Measurements from ENCODE around the gene CFDP1. TPM values are rescaled to one million over a fixed set of nuclear protein-coding genes. Genes with fewer than 3 reads are reported as not detected.

The CFDP1 gene
- total and polyA plus RNA-seq, 2 of the 13 experiments (the other 11 are each of a cell fraction or from before 2014, with no cell fraction given): 78.6 to 153 TPM

DNA sequence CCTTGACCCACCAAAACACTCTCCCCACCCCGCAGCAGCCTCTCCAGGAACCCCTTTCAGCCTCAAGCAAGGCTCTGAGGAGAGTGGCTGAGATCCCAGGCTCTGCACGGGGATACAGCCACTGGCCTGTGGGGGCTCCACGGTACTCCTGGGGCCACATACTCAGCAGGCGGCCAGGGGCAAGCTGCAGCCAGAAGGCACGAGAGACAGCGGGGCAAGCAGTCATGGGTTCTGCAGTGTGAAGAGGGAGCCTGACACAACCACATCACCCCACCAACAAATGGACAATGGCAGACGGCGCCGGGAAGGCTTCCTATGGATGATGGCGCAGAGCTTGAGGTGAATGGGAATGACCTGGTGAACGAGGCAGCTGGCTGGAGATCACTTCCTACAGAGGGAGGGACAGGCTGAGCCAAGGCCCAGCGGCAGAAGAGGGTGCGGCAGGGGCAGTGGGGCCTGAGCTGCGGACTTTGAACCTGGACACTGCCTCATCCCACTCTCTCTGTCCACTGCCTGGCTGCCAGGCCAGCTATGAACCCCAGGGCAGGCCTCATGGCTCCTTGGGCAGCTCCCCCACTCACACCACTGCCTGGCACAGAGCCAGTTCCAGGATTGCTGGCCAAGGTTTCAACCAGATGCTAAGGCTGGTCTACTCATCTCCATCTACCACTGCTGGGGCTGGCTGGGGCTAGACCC is 171.1 kb downstream of the CFDP1 start (continued):
- TF ChIP-seq, protein P1, sequence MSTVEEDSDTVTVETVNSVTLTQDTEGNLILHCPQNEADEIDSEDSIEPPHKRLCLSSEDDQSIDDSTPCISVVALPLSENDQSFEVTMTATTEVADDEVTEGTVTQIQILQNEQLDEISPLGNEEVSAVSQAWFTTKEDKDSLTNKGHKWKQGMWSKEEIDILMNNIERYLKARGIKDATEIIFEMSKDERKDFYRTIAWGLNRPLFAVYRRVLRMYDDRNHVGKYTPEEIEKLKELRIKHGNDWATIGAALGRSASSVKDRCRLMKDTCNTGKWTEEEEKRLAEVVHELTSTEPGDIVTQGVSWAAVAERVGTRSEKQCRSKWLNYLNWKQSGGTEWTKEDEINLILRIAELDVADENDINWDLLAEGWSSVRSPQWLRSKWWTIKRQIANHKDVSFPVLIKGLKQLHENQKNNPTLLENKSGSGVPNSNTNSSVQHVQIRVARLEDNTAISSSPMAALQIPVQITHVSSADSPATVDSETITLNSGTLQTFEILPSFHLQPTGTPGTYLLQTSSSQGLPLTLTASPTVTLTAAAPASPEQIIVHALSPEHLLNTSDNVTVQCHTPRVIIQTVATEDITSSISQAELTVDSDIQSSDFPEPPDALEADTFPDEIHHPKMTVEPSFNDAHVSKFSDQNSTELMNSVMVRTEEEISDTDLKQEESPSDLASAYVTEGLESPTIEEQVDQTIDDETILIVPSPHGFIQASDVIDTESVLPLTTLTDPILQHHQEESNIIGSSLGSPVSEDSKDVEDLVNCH (CRISPR knock-in tag; IDR thresholded peaks at IDR 0.05): no peak
- TF ChIP-seq, protein P2, sequence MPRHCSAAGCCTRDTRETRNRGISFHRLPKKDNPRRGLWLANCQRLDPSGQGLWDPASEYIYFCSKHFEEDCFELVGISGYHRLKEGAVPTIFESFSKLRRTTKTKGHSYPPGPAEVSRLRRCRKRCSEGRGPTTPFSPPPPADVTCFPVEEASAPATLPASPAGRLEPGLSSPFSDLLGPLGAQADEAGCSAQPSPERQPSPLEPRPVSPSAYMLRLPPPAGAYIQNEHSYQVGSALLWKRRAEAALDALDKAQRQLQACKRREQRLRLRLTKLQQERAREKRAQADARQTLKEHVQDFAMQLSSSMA (CRISPR knock-in tag; IDR thresholded peaks at IDR 0.05): no peak; the same call in 1 of the 2 replicates
- no peak for TF ChIP-seq ZNF260 (CRISPR knock-in tag; IDR thresholded peaks at IDR 0.05; ENCODE audit: borderline replicate concordance, low read depth)
- TF ChIP-seq, protein P3, sequence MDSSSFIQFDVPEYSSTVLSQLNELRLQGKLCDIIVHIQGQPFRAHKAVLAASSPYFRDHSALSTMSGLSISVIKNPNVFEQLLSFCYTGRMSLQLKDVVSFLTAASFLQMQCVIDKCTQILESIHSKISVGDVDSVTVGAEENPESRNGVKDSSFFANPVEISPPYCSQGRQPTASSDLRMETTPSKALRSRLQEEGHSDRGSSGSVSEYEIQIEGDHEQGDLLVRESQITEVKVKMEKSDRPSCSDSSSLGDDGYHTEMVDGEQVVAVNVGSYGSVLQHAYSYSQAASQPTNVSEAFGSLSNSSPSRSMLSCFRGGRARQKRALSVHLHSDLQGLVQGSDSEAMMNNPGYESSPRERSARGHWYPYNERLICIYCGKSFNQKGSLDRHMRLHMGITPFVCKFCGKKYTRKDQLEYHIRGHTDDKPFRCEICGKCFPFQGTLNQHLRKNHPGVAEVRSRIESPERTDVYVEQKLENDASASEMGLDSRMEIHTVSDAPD (CRISPR knock-in tag; IDR thresholded peaks at IDR 0.05): peak; percentile 95
- TF ChIP-seq, protein P4, sequence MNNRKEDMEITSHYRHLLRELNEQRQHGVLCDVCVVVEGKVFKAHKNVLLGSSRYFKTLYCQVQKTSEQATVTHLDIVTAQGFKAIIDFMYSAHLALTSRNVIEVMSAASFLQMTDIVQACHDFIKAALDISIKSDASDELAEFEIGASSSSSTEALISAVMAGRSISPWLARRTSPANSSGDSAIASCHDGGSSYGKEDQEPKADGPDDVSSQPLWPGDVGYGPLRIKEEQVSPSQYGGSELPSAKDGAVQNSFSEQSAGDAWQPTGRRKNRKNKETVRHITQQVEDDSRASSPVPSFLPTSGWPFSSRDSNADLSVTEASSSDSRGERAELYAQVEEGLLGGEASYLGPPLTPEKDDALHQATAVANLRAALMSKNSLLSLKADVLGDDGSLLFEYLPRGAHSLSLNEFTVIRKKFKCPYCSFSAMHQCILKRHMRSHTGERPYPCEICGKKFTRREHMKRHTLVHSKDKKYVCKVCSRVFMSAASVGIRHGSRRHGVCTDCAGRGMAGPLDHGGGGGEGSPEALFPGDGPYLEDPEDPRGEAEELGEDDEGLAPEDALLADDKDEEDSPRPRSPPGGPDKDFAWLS (CRISPR knock-in tag; IDR thresholded peaks at IDR 0.05; ENCODE audit: borderline replicate concordance): 0 out of 2 replicates have a peak, but pooled peaks have one; percentile 53
- no peak for TF ChIP-seq CAMTA2 (CRISPR knock-in tag; IDR thresholded peaks at IDR 0.05; ENCODE audit: borderline replicate concordance)
- TF ChIP-seq, protein P5, sequence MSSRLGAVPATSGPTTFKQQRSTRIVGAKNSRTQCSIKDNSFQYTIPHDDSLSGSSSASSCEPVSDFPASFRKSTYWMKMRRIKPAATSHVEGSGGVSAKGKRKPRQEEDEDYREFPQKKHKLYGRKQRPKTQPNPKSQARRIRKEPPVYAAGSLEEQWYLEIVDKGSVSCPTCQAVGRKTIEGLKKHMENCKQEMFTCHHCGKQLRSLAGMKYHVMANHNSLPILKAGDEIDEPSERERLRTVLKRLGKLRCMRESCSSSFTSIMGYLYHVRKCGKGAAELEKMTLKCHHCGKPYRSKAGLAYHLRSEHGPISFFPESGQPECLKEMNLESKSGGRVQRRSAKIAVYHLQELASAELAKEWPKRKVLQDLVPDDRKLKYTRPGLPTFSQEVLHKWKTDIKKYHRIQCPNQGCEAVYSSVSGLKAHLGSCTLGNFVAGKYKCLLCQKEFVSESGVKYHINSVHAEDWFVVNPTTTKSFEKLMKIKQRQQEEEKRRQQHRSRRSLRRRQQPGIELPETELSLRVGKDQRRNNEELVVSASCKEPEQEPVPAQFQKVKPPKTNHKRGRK (CRISPR knock-in tag; IDR thresholded peaks at IDR 0.05): no peak
- TF ChIP-seq ZNF550 (CRISPR knock-in tag; IDR thresholded peaks at IDR 0.05; ENCODE audit: borderline replicate concordance): 0 out of 2 replicates have a peak, but pooled peaks have one; percentile 76
- TF ChIP-seq ARNT2 (CRISPR knock-in tag; IDR thresholded peaks at IDR 0.05; ENCODE audit: low read depth): no peak
- TF ChIP-seq, protein P6, sequence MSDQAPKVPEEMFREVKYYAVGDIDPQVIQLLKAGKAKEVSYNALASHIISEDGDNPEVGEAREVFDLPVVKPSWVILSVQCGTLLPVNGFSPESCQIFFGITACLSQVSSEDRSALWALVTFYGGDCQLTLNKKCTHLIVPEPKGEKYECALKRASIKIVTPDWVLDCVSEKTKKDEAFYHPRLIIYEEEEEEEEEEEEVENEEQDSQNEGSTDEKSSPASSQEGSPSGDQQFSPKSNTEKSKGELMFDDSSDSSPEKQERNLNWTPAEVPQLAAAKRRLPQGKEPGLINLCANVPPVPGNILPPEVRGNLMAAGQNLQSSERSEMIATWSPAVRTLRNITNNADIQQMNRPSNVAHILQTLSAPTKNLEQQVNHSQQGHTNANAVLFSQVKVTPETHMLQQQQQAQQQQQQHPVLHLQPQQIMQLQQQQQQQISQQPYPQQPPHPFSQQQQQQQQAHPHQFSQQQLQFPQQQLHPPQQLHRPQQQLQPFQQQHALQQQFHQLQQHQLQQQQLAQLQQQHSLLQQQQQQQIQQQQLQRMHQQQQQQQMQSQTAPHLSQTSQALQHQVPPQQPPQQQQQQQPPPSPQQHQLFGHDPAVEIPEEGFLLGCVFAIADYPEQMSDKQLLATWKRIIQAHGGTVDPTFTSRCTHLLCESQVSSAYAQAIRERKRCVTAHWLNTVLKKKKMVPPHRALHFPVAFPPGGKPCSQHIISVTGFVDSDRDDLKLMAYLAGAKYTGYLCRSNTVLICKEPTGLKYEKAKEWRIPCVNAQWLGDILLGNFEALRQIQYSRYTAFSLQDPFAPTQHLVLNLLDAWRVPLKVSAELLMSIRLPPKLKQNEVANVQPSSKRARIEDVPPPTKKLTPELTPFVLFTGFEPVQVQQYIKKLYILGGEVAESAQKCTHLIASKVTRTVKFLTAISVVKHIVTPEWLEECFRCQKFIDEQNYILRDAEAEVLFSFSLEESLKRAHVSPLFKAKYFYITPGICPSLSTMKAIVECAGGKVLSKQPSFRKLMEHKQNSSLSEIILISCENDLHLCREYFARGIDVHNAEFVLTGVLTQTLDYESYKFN (CRISPR knock-in tag; conservative IDR thresholded peaks at IDR 0.05): peak; percentile 93
- TF ChIP-seq TOPORS (CRISPR knock-in tag; IDR thresholded peaks at IDR 0.05): 0 out of 2 replicates have a peak, but pooled peaks have one; percentile 60
- TF ChIP-seq ZNF460 (CRISPR knock-in tag; IDR thresholded peaks at IDR 0.05; ENCODE audit: borderline replicate concordance): no peak
- TF ChIP-seq CREM (IDR thresholded peaks at IDR 0.05): no peak
- TF ChIP-seq CREM (CRISPR knock-in tag; IDR thresholded peaks at IDR 0.05): no peak
- no peak for TF ChIP-seq ZNF674 (CRISPR knock-in tag; IDR thresholded peaks at IDR 0.05; ENCODE audit: low read depth)
- peak; percentile 56; the same call in 1 of the 2 replicates for TF ChIP-seq NR2F6 (IDR thresholded peaks at IDR 0.05)
- TF ChIP-seq NR2F6 (CRISPR knock-in tag; IDR thresholded peaks at IDR 0.05): peak; percentile 87

Measured in HepG2 (cell line).